ENCODE data around the gene UNC45A. TPM values are rescaled to one million over a fixed set of nuclear protein-coding genes. Genes with fewer than 3 reads are reported as not detected.

Gene UNC45A
- total RNA-seq, 4 donors from 2014 or later = 42.8 to 89.5 (median 65.4) TPM

DNA sequence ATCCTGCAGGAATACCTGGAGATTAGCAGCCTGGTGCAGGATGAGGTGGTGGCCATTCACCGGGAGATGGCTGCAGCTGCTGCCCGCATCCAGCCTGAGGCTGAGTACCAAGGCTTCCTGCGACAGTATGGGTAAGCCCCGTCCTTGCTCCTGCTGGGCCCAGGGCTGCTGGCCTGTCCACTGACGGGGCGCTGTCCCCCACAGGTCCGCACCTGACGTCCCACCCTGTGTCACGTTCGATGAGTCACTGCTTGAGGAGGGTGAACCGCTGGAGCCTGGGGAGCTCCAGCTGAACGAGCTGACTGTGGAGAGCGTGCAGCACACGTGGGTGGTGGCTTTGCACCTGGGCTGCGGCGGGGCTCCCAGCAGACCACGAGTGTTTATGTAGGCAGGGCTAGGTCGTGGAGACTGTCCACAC is 45.8 kb upstream of the UNC45A start:
- H3K36me3 ChIP-seq = no peaks in the 10 kb centered on the region
- H3K27ac ChIP-seq = no peak overlapping the region
- no peak overlapping the region for H3K4me3 ChIP-seq
- intact Hi-C loops (cut with DNase I; ENCODE audit: low total_unique reads) = loop anchor here (5.0 to 10.0 kb wide), 2 partner anchors 175 to 242 kb away; partner anchors contain the start of gene BLM
- no peaks in the 10 kb centered on the region for H3K27me3 ChIP-seq
- no peaks in the 10 kb centered on the region for H3K9me3 ChIP-seq
- no peak for DNase-seq
- peaks cover 0 to 7% of the 10 kb centered on the region in 2 donors for H3K4me1 ChIP-seq
- no peak for TF ChIP-seq POLR2A (IDR thresholded peaks at IDR 0.05)

DNA sequence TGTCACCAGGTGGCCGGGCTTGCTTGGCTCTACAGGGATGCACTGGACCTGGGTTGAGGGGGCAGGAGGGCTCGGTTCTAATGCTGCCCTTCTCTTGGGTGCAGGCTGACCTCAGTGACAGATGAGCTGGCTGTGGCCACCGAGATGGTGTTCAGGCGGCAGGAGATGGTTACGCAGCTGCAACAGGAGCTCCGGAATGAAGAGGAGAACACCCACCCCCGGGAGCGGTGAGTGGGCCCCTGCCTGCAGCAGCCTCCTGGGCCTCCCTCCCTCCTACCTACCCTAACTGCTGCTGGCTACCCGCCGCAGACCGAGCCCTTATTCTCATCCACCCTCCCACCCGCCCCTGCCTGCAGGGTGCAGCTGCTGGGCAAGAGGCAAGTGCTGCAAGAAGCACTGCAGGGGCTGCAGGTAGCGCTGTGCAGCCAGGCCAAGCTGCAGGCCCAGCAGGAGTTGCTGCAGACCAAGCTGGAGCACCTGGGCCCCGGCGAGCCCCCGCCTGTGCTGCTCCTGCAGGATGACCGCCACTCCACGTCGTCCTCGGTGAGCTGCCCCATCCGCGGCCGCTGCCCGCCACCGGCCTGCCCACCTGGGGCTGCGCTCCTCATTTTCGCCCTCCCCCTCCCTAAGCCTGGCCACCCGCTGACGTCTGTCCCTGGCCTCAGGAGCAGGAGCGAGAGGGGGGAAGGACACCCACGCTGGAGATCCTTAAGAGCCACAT is 45.2 kb upstream of the UNC45A start:
- H3K27ac ChIP-seq = no peak overlapping the region
- no peaks in the 10 kb centered on the region for H3K36me3 ChIP-seq
- H3K27me3 ChIP-seq = no peaks in the 10 kb centered on the region
- H3K4me3 ChIP-seq = no peak overlapping the region
- TF ChIP-seq CTCF (IDR thresholded peaks at IDR 0.05) = no peak
- no peak for TF ChIP-seq POLR2A (IDR thresholded peaks at IDR 0.05)
- no peak for DNase-seq
- H3K9me3 ChIP-seq = no peaks in the 10 kb centered on the region
- H3K4me1 ChIP-seq = peaks cover 0 to 7% of the 10 kb centered on the region in 2 donors
- intact Hi-C loops (cut with DNase I; ENCODE audit: low total_unique reads) = loop anchor here (5.0 to 10.0 kb wide), 2 partner anchors 175 to 243 kb away; partner anchors contain the start of gene BLM

DNA sequence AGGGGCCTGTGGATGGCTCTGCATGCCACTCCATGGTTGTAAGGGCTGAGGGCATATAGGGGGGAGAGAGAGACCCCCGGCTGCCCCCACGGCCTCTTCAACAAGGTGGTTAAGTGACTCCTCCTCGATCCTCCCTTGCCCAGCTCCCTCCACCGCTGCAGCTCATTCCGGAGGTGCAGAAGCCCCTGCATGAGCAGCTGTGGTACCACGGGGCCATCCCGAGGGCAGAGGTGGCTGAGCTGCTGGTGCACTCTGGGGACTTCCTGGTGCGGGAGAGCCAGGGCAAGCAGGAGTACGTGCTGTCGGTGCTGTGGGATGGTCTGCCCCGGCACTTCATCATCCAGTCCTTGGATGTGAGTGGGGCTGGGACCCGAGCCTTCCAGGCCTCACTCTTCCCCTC is 44.2 kb upstream of the UNC45A start:
- TF ChIP-seq POLR2A (IDR thresholded peaks at IDR 0.05) (no peak), CTCF (IDR thresholded peaks at IDR 0.05) (no peak)
- Histone ChIP-seq H3K4me3 (no peak overlapping the region), H3K4me1 (no peaks in the 10 kb centered on the region), H3K9me3 (no peaks in the 10 kb centered on the region), H3K36me3 (no peaks in the 10 kb centered on the region), H3K27me3 (no peaks in the 10 kb centered on the region), H3K27ac (no peak overlapping the region)
- intact Hi-C loops (cut with DNase I; ENCODE audit: low total_unique reads) = no loop called here
- no peak for DNase-seq

DNA sequence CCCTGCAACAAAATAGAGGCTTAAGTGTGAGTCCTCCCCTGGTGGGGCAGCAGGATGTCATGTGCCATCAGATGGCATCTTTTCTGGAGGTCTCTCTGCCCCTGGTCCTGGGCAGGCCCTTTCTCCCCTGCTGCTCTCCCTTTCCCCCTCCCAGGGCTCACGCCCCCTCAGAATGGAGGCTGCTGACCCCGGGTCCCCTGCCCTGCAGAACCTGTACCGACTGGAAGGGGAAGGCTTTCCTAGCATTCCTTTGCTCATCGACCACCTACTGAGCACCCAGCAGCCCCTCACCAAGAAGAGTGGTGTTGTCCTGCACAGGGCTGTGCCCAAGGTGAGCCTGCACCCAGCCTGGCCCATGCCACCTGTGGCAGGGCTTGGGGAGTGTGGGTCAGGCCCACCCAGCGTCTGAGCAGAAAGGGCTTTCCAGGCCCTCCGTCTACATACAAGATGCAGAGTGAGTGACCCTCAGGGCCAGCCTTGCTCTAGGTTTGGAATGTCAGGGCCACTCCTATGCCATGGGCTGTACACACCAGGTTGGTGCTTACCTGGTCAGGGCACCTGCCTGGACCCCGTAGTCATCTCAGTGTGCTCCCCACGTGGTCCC is 43.6 kb upstream of the UNC45A start:
- Histone ChIP-seq H3K4me3 (no peak overlapping the region), H3K4me1 (no peaks in the 10 kb centered on the region), H3K27ac (no peak overlapping the region), H3K9me3 (no peaks in the 10 kb centered on the region), H3K36me3 (no peaks in the 10 kb centered on the region), H3K27me3 (no peaks in the 10 kb centered on the region)
- no peak for DNase-seq
- TF ChIP-seq CTCF (IDR thresholded peaks at IDR 0.05) (no peak), POLR2A (IDR thresholded peaks at IDR 0.05) (no peak)
- intact Hi-C loops (cut with DNase I; ENCODE audit: low total_unique reads) = no loop called here

DNA sequence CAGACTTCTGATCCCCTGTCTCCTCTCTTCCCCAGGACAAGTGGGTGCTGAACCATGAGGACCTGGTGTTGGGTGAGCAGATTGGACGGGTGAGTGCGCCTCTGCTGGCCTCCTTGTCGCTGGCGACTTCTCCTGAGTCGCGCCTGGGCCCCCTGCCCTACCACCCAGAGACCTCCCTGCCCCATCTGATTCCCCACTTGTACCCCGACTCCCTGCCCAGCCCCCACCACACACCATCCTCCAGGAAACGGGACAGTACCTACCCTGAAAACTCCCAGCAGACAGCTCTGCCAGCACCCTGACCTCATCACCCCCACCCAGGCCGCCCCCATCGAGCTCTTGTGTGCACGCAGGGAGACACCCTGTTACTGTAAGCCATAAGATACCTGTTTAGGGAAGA is 43.1 kb upstream of the UNC45A start:
- intact Hi-C loops (cut with DNase I; ENCODE audit: low total_unique reads) = no loop called here
- TF ChIP-seq POLR2A (IDR thresholded peaks at IDR 0.05) (no peak), CTCF (IDR thresholded peaks at IDR 0.05) (no peak)
- Histone ChIP-seq H3K36me3 (no peaks in the 10 kb centered on the region), H3K4me1 (no peaks in the 10 kb centered on the region), H3K27me3 (no peaks in the 10 kb centered on the region), H3K4me3 (no peak overlapping the region), H3K27ac (no peak overlapping the region), H3K9me3 (no peaks in the 10 kb centered on the region)
- no peak for DNase-seq
